ENCODE data around the gene RAP1GDS1. TPM values are rescaled to one million over a fixed set of nuclear protein-coding genes. Genes with fewer than 3 reads are reported as not detected.

The RAP1GDS1 gene
- total and polyA plus RNA-seq, 2 of the 13 experiments (the other 11 are each of a cell fraction or from before 2014, with no cell fraction given): 19.3 to 42.5 TPM

DNA sequence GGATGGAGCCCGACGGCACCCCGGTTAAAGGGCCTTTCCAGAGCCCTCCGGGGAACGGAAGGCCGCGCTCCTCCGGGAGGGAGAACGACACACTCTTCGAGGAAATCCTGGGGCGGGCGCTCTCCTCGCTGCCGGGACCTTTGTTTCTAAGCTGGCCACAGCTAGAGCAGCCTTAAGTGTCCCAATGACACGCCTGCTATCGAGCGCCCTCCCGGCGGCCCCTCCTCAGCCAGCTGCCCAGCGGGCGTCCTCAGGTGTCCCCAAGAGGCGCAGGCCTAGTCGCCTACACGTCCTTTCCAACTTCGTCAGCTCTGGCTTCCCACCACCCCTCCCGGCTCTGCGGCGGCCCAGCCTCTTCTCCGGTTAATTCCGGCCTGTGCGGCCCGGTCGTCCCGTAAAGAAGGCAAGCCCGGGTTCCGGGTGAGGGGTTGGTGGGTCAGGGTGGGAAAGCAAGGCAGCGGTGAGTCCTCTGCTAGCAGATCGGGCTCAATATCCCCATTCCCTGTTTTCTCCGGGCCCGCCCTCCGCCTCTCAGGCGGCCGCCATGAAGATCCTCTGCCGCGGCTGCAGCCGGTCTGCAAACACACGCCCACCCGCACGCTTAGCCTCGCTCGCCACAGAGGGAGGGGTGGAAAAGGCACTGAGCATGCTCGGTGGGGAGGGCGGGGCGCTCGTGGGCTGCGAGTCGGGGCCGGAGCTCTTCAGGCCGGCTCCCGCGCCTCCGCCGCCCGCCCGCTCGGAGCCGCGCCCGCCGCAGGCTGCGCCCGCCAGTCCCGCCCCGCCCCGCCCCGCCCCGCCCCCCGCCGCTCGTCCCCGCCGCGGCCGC is at the start of gene RAP1GDS1 (continued):
- TF ChIP-seq ZNF160 (CRISPR knock-in tag; IDR thresholded peaks at IDR 0.05) (peak; percentile 59; the same call in 1 of the 2 replicates), CHD4 (IDR thresholded peaks at IDR 0.05; ENCODE audit: borderline replicate concordance, low read length) (no peak), GZF1 (CRISPR knock-in tag; IDR thresholded peaks at IDR 0.05) (no peak; the same call in 1 of the 2 replicates), ZMYM4 (CRISPR knock-in tag; IDR thresholded peaks at IDR 0.05) (peak; percentile 49), CHCHD3 (CRISPR knock-in tag; IDR thresholded peaks at IDR 0.05) (no peak), ZNF709 (CRISPR knock-in tag; IDR thresholded peaks at IDR 0.05) (0 out of 2 replicates have a peak, but pooled peaks have one; percentile 14), KLF13 (CRISPR knock-in tag; IDR thresholded peaks at IDR 0.05) (no peak; the same call in 1 of the 2 replicates), RFX5 (IDR thresholded peaks at IDR 0.05; ENCODE audit: low read depth, low read length) (no peak), TCF7 (IDR thresholded peaks at IDR 0.05; ENCODE audit: low read depth) (no peak), RARA (CRISPR knock-in tag; IDR thresholded peaks at IDR 0.05) (no peak), ISX (CRISPR knock-in tag; conservative IDR thresholded peaks at IDR 0.05) (0 out of 2 replicates have a peak, but pooled peaks have one; percentile 76), PITX1 (CRISPR knock-in tag; IDR thresholded peaks at IDR 0.05) (peak; percentile 30; the same call in 1 of the 2 replicates), POGZ (CRISPR knock-in tag; IDR thresholded peaks at IDR 0.05) (peak; percentile 82), ZBTB21 (CRISPR knock-in tag; IDR thresholded peaks at IDR 0.05) (0 out of 2 replicates have a peak, but pooled peaks have one; percentile 16), ZNF460 (CRISPR knock-in tag; IDR thresholded peaks at IDR 0.05; ENCODE audit: borderline replicate concordance) (no peak; the same call in 1 of the 2 replicates), KDM2A (CRISPR knock-in tag; IDR thresholded peaks at IDR 0.05; ENCODE audit: borderline replicate concordance, low read depth) (peak; percentile 88; the same call in 1 of the 2 replicates), U2AF1 (optimal IDR thresholded peaks at IDR 0.05; ENCODE audit: low read depth, low read length) (no peak), ZFP36L1 (CRISPR knock-in tag; IDR thresholded peaks at IDR 0.05) (peak; percentile 82)
- TF ChIP-seq, protein P1, sequence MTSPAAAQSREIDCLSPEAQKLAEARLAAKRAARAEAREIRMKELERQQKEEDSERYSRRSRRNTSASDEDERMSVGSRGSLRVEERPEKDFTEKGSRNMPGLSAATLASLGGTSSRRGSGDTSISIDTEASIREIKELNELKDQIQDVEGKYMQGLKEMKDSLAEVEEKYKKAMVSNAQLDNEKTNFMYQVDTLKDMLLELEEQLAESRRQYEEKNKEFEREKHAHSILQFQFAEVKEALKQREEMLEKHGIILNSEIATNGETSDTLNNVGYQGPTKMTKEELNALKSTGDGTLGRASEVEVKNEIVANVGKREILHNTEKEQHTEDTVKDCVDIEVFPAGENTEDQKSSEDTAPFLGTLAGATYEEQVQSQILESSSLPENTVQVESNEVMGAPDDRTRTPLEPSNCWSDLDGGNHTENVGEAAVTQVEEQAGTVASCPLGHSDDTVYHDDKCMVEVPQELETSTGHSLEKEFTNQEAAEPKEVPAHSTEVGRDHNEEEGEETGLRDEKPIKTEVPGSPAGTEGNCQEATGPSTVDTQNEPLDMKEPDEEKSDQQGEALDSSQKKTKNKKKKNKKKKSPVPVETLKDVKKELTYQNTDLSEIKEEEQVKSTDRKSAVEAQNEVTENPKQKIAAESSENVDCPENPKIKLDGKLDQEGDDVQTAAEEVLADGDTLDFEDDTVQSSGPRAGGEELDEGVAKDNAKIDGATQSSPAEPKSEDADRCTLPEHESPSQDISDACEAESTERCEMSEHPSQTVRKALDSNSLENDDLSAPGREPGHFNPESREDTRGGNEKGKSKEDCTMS (CRISPR knock-in tag; conservative IDR thresholded peaks at IDR 0.05): no peak
- TF ChIP-seq, protein P2, sequence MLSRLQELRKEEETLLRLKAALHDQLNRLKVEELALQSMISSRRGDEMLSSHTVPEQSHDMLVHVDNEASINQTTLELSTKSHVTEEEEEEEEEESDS (CRISPR knock-in tag; IDR thresholded peaks at IDR 0.05; ENCODE audit: borderline replicate concordance): no peak
- TF ChIP-seq, protein P3, sequence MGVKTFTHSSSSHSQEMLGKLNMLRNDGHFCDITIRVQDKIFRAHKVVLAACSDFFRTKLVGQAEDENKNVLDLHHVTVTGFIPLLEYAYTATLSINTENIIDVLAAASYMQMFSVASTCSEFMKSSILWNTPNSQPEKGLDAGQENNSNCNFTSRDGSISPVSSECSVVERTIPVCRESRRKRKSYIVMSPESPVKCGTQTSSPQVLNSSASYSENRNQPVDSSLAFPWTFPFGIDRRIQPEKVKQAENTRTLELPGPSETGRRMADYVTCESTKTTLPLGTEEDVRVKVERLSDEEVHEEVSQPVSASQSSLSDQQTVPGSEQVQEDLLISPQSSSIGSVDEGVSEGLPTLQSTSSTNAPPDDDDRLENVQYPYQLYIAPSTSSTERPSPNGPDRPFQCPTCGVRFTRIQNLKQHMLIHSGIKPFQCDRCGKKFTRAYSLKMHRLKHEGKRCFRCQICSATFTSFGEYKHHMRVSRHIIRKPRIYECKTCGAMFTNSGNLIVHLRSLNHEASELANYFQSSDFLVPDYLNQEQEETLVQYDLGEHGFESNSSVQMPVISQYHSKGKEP (CRISPR knock-in tag; IDR thresholded peaks at IDR 0.05): no peak
- TF ChIP-seq, protein P4, sequence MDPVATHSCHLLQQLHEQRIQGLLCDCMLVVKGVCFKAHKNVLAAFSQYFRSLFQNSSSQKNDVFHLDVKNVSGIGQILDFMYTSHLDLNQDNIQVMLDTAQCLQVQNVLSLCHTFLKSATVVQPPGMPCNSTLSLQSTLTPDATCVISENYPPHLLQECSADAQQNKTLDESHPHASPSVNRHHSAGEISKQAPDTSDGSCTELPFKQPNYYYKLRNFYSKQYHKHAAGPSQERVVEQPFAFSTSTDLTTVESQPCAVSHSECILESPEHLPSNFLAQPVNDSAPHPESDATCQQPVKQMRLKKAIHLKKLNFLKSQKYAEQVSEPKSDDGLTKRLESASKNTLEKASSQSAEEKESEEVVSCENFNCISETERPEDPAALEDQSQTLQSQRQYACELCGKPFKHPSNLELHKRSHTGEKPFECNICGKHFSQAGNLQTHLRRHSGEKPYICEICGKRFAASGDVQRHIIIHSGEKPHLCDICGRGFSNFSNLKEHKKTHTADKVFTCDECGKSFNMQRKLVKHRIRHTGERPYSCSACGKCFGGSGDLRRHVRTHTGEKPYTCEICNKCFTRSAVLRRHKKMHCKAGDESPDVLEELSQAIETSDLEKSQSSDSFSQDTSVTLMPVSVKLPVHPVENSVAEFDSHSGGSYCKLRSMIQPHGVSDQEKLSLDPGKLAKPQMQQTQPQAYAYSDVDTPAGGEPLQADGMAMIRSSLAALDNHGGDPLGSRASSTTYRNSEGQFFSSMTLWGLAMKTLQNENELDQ (CRISPR knock-in tag; IDR thresholded peaks at IDR 0.05; ENCODE audit: borderline replicate concordance): no peak

All from HepG2 (cell line).